Activated CD4-positive, alpha-beta T cell treated with anti-CD3 and anti-CD28 coated beads for 36 hours (primary cell): ENCODE results near the gene PPP4R4. TPM values are rescaled to one million over a fixed set of nuclear protein-coding genes. Genes with fewer than 3 reads are reported as not detected.
"Not testable (repeated sequence)": the region's sequence is repeated elsewhere in the genome, so short reads cannot be mapped to it uniquely, and the experiment has no call there.

Source experiments
- ATAC-seq: fragments of 200-7000 bp; cut with Tn5 transposase; one replicate; pipeline ENCODE4 v1.10.0; 2021; ENCODE audit warnings: mild to moderate bottlenecking, moderate library complexity
- CTCF ChIA-PET: fragments of 350-600 bp; sonication (Branson Sonifier 250); formaldehyde crosslinking; loops from one replicate; lab custom pipeline; 2021; ENCODE audit warnings: antibody characterized with exemption; lab: Charles Lee
- POLR2A ChIA-PET: fragments of 350-600 bp; sonication (Branson Sonifier 250); formaldehyde crosslinking; loops from one replicate; lab custom pipeline; 2021; ENCODE audit warnings: antibody characterized with exemption, inconsistent platforms; lab: Charles Lee
- DNase-seq: peaks from one replicate; pipeline ENCODE4 v3.0.0-alpha.2; 2020
- H3K27ac Mint-ChIP-seq: one replicate; pipeline ENCODE4 v1.8.0; 2021; ENCODE audit warnings: mixed read lengths
- H3K27me3 Mint-ChIP-seq: one replicate; pipeline ENCODE4 v1.8.0; 2021; ENCODE audit warnings: mixed read lengths
- H3K36me3 Mint-ChIP-seq: one replicate; pipeline ENCODE4 v1.8.0; 2021; ENCODE audit warnings: low read depth, mixed read lengths
- H3K4me1 Mint-ChIP-seq: one replicate; pipeline ENCODE4 v1.8.0; 2021; ENCODE audit warnings: mixed read lengths
- H3K4me3 Mint-ChIP-seq: one replicate; pipeline ENCODE4 v1.8.0; 2021; ENCODE audit warnings: mild to moderate bottlenecking, moderate library complexity, mixed read lengths
- H3K9me3 Mint-ChIP-seq: one replicate; pipeline ENCODE4 v1.8.0; 2021; ENCODE audit warnings: low read depth, mixed read lengths
- intact Hi-C, 2 experiments: fragments of 100-400 bp; cut with DNase I in 1 of 2; cut with micrococcal nuclease in 1 of 2; formaldehyde crosslinking; loops; one replicate each; pipeline versions ENCODE4 v1.14.2 to v1.15.1; 2022 to 2024; cut with DNase I, micrococcal nuclease
- total RNA-seq, 2 experiments: library from RNA; stranded (reverse); gene quantifications; one replicate each; pipeline ENCODE4 v1.2.3, GENCODE V29; 2021

The PPP4R4 gene
- total RNA-seq, 2 experiments from 2014 or later: 21.4 TPM

GRCh38 chr14:94213741-94214140 lies 39.6 kb downstream of the PPP4R4 start:
- Mint-ChIP-seq H3K9me3 (peaks cover 6% of the 10 kb centered on the region), H3K4me1 (no peaks in the 10 kb centered on the region), H3K36me3 (peaks cover 21% of the 10 kb centered on the region), H3K4me3 (no peak overlapping the region), H3K27ac (no peak overlapping the region), H3K27me3 (peaks cover 13% of the 10 kb centered on the region)
- ATAC-seq (no peak), DNase-seq (no peak)
- ChIA-PET CTCF (interaction anchor here (0.7 kb wide), 1 partner anchor 369 kb away, joined by 3 read pairs; no protein-coding TSS in a partner anchor), POLR2A (no interaction called here)
- intact Hi-C loops: no loop called here

- no peak overlapping the region for H3K27ac Mint-ChIP-seq
Observed at GRCh38 chr14:94217116-94217515, 43.0 kb downstream of the PPP4R4 start.

DNA sequence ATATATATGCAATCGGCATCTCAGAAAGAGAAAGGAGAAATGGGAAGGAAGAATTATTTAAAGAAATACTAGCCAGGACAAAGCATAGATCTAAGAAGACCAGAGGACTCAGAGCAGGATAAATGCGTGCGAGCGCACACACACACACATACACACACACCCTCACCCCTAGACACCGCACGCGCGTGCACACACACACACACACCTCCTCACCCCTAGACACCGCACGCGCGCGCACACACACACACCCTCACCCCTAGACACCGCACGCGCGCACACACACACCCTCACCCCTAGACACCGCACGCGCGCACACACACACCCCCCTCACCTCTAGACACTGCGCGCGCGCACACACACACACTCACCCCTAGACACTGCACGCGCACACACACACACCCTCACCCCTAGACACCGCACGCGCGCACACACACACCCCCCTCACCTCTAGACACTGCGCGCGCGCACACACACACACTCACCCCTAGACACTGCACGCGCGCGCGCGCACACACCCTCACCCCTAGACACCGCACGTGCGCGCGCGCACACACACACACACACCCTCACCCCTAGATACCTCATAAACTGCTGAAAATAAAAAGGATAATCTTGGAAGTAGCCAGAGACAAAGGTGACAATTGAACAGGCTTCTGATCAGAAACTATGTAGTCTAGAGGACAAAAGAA lies 44.2 kb downstream of the PPP4R4 start:
- H3K4me1 Mint-ChIP-seq, H3K27me3 Mint-ChIP-seq, H3K9me3 Mint-ChIP-seq, CTCF ChIA-PET, ATAC-seq, H3K4me3 Mint-ChIP-seq, DNase-seq, H3K27ac Mint-ChIP-seq, POLR2A ChIA-PET, intact Hi-C loops: not testable (repeated sequence)
- peaks cover 27% of the 10 kb centered on the region for H3K36me3 Mint-ChIP-seq

More at GRCh38 chr14:94217116-94217515, 43.0 kb downstream of the PPP4R4 start:
- ChIA-PET CTCF (no interaction called here), POLR2A (no interaction called here)
- Mint-ChIP-seq H3K4me3 (no peak overlapping the region), H3K36me3 (peaks cover 28% of the 10 kb centered on the region), H3K27me3 (peaks cover 7% of the 10 kb centered on the region), H3K4me1 (no peaks in the 10 kb centered on the region), H3K9me3 (peaks cover 8% of the 10 kb centered on the region)
- DNase-seq: no peak
- no peak for ATAC-seq
- intact Hi-C loops: no loop called here

GRCh38 chr14:94224040-94224439 lies 49.9 kb downstream of the PPP4R4 start:
- Mint-ChIP-seq H3K9me3 (peaks cover 4% of the 10 kb centered on the region), H3K27me3 (peaks cover 2% of the 10 kb centered on the region), H3K4me3 (no peak overlapping the region), H3K36me3 (peaks cover 18% of the 10 kb centered on the region), H3K4me1 (no peaks in the 10 kb centered on the region), H3K27ac (no peak overlapping the region)
- ChIA-PET POLR2A (no interaction called here), CTCF (no interaction called here)
- intact Hi-C loops: no loop called here
- ATAC-seq (no peak), DNase-seq (no peak)

GRCh38 chr14:94225460-94226378 lies 51.6 kb downstream of the PPP4R4 start:
- peaks cover 2% of the 10 kb centered on the region for H3K27me3 Mint-ChIP-seq
- intact Hi-C loops: no loop called here
- no peak overlapping the region for H3K27ac Mint-ChIP-seq
- DNase-seq (no peak), ATAC-seq (no peak)
- peaks cover 4% of the 10 kb centered on the region for H3K9me3 Mint-ChIP-seq
- POLR2A ChIA-PET: no interaction called here
- peaks cover 18% of the 10 kb centered on the region for H3K36me3 Mint-ChIP-seq
- H3K4me1 Mint-ChIP-seq: no peaks in the 10 kb centered on the region
- H3K4me3 Mint-ChIP-seq: no peak overlapping the region
- CTCF ChIA-PET: no interaction called here

DNA sequence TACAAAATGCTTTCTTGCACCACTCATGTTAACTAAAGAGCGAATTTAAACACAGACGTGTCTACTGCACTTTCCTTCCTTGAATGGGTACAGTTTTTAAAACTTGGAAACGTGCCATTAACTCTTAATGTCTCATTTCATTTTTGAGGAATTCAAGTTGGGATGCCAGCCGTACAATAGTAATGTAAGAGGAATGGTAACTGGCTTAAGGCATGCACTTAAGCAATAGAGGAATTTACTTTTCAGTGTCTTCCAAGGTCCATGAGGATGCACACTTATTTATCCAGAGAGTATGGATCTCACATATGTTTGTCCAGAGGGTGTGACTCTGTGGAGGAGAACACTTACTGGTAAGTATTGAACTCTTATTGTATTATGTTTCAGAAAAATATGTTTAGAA lies 52.9 kb downstream of the PPP4R4 start:
- Mint-ChIP-seq H3K36me3 (peaks cover 14% of the 10 kb centered on the region), H3K4me1 (no peaks in the 10 kb centered on the region), H3K4me3 (no peak overlapping the region), H3K9me3 (peaks cover 2% of the 10 kb centered on the region), H3K27me3 (peaks cover 2% of the 10 kb centered on the region), H3K27ac (no peak overlapping the region)
- ATAC-seq (no peak), DNase-seq (no peak)
- ChIA-PET POLR2A (no interaction called here), CTCF (no interaction called here)
- intact Hi-C loops: no loop called here

DNA sequence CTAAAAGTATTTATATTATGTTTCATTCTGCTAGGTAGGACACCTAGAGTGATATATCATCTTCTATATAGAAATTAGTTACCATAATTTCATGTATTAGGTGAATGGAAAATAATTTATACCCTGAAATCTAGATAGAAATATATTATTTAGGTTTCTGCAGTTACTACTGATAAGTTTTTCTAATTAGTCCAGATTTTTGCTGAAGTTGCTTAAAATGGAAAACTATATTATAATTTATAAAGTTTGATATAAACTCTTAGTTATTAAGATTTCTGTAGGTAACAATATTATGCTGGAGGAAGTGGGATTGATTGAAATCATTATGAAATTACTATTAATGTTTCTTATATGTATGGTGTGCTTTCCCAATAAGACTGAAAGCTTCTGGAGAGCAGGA lies 62.9 kb downstream of the PPP4R4 start:
- ChIA-PET CTCF (no interaction called here), POLR2A (no interaction called here)
- Mint-ChIP-seq H3K27ac (no peak overlapping the region), H3K9me3 (no peaks in the 10 kb centered on the region), H3K36me3 (peaks cover 18% of the 10 kb centered on the region), H3K4me1 (peaks cover 17% of the 10 kb centered on the region), H3K27me3 (no peaks in the 10 kb centered on the region), H3K4me3 (no peak overlapping the region)
- ATAC-seq (no peak), DNase-seq (no peak)
- intact Hi-C loops: no loop called here

- no peaks in the 10 kb centered on the region for H3K27me3 Mint-ChIP-seq
- peaks cover 17% of the 10 kb centered on the region for H3K4me1 Mint-ChIP-seq
- CTCF ChIA-PET: no interaction called here
- no peak overlapping the region for H3K4me3 Mint-ChIP-seq
- intact Hi-C loops: no loop called here
- peaks cover 16% of the 10 kb centered on the region for H3K36me3 Mint-ChIP-seq
- POLR2A ChIA-PET: no interaction called here
- H3K27ac Mint-ChIP-seq: peak overlapping the region; percentile 21
- DNase-seq: peak; percentile 17
- peak; percentile 26 for ATAC-seq
- no peaks in the 10 kb centered on the region for H3K9me3 Mint-ChIP-seq
Observed at GRCh38 chr14:94237983-94238382, 63.9 kb downstream of the PPP4R4 start.

DNA sequence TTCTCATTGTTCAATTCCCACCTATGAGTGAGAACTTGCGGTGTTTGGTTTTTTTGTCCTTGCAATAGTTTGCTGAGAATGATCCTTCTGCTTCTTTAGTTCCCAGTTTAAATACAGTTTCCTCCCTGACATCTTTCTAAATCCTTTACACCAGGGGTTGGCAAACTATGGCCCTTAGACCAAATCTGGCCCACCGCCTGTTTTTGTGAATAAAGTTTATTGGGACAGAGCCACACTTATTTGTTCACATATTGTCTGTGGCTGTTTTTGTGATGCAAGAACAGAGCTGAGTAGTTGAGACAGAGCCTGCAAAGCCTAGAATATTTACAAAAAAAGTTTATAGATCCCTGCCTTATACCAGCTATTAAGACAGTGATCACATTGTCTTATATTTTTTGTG lies 65.3 kb downstream of the PPP4R4 start:
- no peaks in the 10 kb centered on the region for H3K27me3 Mint-ChIP-seq
- no peak overlapping the region for H3K27ac Mint-ChIP-seq
- no peak overlapping the region for H3K4me3 Mint-ChIP-seq
- H3K36me3 Mint-ChIP-seq: peaks cover 16% of the 10 kb centered on the region
- ATAC-seq (no peak), DNase-seq (no peak)
- ChIA-PET POLR2A (no interaction called here), CTCF (interaction anchor here (0.9 kb wide), 1 partner anchor 248 kb away, joined by 3 read pairs; no protein-coding TSS in a partner anchor)
- H3K9me3 Mint-ChIP-seq: no peaks in the 10 kb centered on the region
- intact Hi-C loops: no loop called here
- peaks cover 17% of the 10 kb centered on the region for H3K4me1 Mint-ChIP-seq

GRCh38 chr14:94244182-94244581 lies 70.1 kb downstream of the PPP4R4 start:
- ChIA-PET POLR2A (no interaction called here), CTCF (no interaction called here)
- H3K36me3 Mint-ChIP-seq: peaks cover 22% of the 10 kb centered on the region
- no peak overlapping the region for H3K4me3 Mint-ChIP-seq
- intact Hi-C loops: no loop called here
- DNase-seq (no peak), ATAC-seq (no peak)
- no peaks in the 10 kb centered on the region for H3K27me3 Mint-ChIP-seq
- no peak overlapping the region for H3K27ac Mint-ChIP-seq
- H3K9me3 Mint-ChIP-seq: no peaks in the 10 kb centered on the region
- peaks cover 3% of the 10 kb centered on the region for H3K4me1 Mint-ChIP-seq

GRCh38 chr14:94264195-94264594 lies 90.1 kb downstream of the PPP4R4 start:
- CTCF ChIA-PET: interaction anchor here (0.7 kb wide), 1 partner anchor 63 kb away, joined by 3 read pairs; no protein-coding TSS in a partner anchor
- H3K9me3 Mint-ChIP-seq: peaks cover 12% of the 10 kb centered on the region
- ATAC-seq, H3K27ac Mint-ChIP-seq, H3K4me1 Mint-ChIP-seq, H3K27me3 Mint-ChIP-seq, intact Hi-C loops, POLR2A ChIA-PET, H3K4me3 Mint-ChIP-seq, DNase-seq: not testable (repeated sequence)
- H3K36me3 Mint-ChIP-seq: peaks cover 45% of the 10 kb centered on the region
